HG03066 (cell line): ENCODE data around the gene RNF123.

ENCODE experiments used
- ATAC-seq: cut with Tn5 transposase; IDR thresholded peaks from one replicate; pipeline ENCODE4 v1.9.1; 2021; ENCODE audit warnings: low read depth; ENCODE audit not compliant: unreplicated experiment

Gene RNF123

GRCh38 chr3:49657208-49657915 is 32.0 kb upstream of the RNF123 start:
- ATAC-seq = no peak

GRCh38 chr3:49658711-49659110 is 30.6 kb upstream of the RNF123 start:
- no peak for ATAC-seq

DNA sequence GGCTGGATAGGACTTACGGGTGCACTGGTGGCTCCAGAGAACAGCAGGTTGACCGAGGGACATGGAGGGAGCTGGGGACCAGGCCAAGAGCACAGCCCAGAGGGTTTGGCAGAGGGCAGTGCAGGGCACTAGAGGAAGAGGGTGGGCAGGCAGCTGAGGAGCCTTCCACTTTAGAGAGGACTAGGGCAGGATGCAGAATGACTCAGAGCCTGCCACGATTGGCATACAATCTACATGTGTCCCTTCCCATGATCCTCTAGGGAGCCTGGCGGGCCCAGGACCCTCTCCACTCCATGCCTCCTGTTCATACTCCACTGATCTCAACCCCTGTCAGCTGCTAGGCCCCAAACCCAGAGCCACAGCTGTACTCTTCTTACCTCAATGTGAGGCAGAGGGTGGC is 29.6 kb upstream of the RNF123 start:
- no peak for ATAC-seq

DNA sequence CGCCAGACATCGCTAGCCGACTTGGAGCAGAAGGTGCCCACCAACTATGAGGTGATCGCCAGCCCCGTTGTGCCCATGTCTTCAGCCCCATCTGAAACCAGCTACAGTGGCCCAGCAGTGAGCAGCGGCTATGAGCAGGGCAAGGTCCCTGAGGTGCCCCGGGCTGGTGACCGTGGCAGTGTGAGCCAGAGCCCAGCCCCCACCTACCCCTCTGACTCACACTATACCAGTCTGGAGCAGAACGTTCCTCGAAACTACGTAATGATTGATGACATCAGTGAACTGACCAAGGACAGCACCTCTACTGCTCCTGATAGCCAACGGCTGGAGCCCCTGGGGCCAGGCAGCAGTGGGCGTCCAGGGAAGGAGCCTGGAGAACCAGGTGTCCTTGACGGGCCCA is 28.1 kb upstream of the RNF123 start:
- no peak for ATAC-seq

DNA sequence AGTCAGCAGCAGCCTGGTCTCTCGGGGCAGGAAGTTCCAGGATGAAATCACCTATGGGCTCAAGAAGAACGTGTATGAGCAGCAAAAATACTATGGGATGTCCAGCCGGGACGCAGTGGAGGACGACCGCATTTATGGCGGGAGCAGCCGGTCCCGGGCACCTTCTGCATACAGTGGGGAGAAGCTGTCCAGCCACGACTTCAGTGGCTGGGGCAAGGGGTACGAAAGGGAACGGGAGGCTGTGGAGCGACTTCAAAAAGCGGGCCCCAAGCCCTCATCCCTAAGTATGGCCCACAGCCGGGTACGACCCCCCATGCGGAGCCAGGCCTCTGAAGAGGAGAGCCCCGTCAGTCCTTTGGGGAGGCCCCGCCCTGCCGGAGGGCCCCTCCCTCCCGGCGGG is 27.3 kb upstream of the RNF123 start:
- ATAC-seq = no peak

DNA sequence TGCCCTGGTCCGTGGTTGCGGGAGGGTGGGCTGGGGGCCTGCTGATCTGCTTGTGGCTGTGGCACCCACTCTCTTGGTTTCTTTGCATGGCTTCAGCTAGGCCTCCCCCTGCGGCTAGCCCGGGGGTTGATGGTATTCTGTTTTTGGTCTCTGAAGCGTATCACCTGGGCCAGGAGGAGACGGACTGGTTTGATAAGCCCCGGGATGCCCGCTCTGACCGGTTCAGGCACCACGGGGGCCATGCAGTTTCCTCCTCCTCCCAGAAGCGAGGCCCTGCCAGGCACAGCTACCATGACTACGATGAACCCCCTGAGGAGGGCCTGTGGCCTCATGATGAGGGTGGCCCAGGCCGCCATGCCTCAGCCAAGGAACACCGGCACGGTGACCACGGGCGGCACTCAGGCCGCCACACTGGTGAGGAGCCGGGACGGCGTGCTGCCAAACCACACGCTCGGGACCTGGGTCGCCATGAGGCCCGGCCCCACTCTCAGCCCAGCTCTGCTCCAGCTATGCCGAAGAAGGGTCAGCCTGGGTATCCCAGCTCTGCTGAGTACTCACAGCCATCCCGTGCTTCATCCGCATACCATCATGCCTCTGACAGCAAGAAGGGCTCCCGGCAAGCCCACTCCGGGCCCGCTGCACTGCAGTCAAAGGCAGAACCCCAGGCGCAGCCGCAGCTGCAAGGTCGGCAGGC is 26.5 kb upstream of the RNF123 start:
- no peak for ATAC-seq

GRCh38 chr3:49663831-49664230 is 25.5 kb upstream of the RNF123 start:
- no peak for ATAC-seq

- no peak for ATAC-seq
Measured at GRCh38 chr3:49664300-49664699, 25.1 kb upstream of the RNF123 start.

DNA sequence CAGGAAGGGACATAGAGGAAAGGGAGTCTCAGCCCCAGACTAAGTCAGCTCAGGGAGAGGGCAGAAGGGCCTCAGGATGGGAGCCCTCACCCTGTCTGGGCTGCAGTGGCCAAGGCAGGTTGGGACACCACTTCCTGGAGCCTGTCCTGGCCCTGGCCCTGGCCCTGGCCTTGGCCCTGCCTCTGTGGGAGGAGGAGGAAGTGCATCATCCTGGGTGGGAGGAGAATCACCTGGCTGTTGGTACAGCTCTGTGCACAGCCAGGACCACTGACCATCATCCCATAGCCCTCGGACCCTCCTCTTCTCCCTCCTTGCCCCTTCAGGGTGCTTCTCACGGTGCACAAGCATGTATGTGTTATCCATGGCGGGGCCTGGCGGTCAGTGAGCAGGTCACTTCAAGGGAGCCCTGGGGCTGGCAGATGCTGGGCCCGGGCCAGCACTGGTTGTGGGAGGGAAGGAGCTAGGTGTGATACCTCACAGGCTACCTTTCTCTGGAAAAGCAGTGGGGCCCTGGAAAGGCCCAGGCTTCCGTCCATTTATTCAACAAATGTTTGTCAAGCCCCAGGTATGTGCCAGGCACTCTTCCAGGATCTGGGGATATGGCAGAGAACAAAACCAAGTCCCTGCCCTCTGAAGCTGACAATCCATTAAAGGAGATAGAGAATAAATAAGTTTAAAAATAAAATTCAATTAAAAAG is 23.4 kb upstream of the RNF123 start:
- no peak for ATAC-seq

DNA sequence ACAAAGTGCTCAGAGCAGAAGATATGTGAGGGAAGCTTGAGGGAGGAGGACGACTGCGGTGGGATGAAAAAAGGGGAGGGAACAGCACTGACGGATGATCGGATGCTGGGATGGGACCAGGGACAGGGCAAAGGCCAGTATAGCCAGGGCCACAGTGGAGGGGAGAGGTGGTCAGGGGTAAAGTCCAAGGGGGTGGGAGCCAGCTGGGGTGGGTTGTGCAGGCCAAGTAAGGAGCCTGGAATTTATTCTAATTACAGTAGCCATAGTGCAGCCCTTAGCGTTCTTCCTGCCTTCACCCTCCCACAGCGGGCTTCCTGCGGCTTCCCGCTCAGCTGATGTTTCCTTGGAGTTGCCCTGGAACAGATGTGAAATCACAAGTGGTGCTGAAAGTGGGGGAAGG is 22.8 kb upstream of the RNF123 start:
- no peak for ATAC-seq

- ATAC-seq = no peak
Measured at GRCh38 chr3:49667701-49668413, 21.5 kb upstream of the RNF123 start.

GRCh38 chr3:49668414-49668797 is 21.0 kb upstream of the RNF123 start:
- no peak for ATAC-seq

- ATAC-seq = no peak
Measured at GRCh38 chr3:49668861-49669260, 20.5 kb upstream of the RNF123 start.

GRCh38 chr3:49669352-49669751 is 20.0 kb upstream of the RNF123 start:
- ATAC-seq = no peak

GRCh38 chr3:49670940-49671290 is 18.4 kb upstream of the RNF123 start:
- ATAC-seq = no peak

DNA sequence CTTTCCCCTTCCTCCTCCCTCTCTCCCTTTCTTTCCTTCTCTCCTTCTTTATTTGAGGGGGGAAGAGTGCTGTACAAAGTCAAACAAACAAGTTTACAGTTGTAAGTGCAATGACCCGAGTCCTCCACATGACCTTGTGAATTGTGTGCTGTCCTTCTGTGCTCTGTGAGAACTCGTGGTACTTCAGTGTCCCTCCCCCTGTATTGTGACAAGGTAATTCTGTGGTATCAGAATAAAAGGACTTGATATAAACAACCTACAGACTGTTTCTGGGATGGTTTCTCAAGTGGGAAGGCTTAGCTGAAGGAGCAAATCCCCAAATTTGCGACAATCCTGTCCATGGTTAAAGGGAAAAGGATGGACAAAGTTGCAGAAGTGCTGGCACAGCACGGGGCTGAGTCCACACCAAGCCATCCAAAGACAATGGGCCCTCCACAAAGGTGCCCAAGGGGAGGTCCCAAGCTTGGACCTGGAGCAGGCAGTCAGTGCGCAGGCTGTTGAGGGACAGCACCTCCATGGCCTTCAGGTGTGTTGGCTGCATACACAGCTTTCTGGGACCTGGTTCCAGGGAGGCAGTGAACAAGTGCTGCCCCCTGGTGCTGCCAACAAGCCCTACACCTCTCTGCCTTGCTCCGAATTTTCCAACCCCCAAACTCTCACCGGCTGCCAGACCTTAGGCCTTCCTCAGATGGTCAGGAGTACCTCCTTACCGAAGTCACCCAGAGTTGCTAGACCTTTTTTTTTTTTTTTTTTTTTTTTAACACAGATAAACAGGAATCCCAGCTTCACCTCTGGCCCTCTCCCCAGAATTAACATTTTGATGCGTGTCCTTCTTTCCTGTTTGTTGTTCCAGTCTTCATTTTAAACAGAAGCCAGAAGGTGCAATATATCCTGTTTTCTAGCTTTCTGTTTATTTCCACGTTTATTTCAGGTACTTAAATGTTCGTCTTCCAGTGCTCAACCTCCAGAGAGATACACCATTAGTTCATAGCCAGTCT is 17.8 kb upstream of the RNF123 start:
- ATAC-seq = no peak

GRCh38 chr3:49673121-49673714 is 16.1 kb upstream of the RNF123 start:
- ATAC-seq = no peak

DNA sequence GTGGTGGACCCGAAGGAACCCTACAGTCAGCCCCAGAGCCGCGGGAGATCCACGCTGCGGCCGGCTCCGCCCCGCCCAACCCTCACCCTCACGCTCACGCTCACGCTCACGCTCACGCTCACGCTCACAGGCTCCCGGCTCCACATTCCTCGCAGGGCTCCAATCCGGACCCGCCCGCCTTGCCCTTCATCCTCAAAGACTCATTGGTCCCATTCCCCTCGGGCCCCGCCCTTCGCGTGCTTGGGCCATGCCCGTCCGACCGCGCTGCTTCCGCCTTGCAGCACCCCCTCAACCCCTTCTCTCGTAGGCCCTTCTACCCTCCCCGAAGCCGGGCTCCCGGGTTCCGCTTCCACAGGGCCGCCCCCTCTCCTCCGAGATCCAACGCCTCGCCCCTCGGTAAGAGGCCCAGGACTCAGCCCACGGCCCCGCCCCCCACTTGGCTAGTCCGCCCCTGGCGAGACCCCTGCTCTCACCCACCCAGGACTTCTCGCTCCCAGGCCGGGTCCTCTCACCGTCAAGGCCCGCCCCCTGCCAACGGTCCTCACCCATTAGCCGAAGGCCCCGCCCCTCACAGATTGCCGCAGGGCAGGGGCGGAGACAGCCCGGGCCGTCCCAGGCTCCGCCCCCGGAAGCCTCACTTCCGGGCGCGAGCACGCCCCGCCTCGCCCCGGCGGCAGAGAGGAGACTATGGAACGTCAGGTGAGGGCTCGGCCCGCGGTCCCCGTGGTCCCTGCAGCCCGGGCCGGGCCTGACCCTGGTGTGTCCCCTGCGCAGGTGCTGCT is 15.5 kb upstream of the RNF123 start, which contains the start of gene APEH:
Gene APEH, plus strand, starts transcription at position 637 of the 782 bp plus-strand sequence. Its CDS starts 51 bp downstream, at position 688.
- peak; percentile 79 for ATAC-seq

DNA sequence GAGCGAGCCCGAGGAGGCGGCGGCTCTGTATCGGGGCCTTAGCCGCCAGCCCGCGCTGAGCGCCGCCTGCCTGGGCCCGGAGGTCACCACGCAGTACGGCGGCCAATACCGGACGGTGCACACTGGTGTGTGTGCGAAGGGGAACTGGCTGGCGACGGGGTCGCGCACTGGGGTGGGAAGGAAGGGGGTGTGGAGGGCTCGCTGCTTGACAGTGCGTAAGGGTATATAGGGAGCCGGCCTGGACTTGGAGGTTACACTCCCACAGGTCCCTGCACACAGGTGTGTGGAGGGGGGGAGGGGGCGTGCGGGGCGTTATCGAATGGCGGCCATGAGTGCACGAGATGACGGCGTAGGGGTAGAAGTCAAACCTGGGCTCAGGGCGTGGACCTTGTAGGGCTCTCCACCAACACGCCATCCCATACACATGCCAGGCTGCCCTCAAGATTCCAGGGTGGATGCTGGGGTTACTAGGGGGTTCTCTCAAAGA is 14.8 kb upstream of the RNF123 start:
- ATAC-seq = peak; percentile 19
